CD4-positive, alpha-beta T cell treated with Interleukin-6 at 100 ng/mL for 8 hours (primary cell): Measurements from ENCODE around the gene COL5A1.

Experiments used
- DNase-seq: peaks from one replicate; pipeline ENCODE4 v3.0.0-alpha.2; 2020; ENCODE audit warnings: mixed read lengths, low spot score

COL5A1 gene

GRCh38 chr9:134815435-134816214 lies 174.0 kb downstream of the COL5A1 start:
- no peak for DNase-seq

GRCh38 chr9:134816264-134816663 lies 174.7 kb downstream of the COL5A1 start:
- DNase-seq, result no peak

GRCh38 chr9:134818000-134818568 lies 176.5 kb downstream of the COL5A1 start:
- no peak for DNase-seq

GRCh38 chr9:134818591-134818990 lies 177.0 kb downstream of the COL5A1 start:
- DNase-seq, result no peak

- no peak for DNase-seq
Measured at GRCh38 chr9:134820901-134821300, 179.3 kb downstream of the COL5A1 start.

DNA sequence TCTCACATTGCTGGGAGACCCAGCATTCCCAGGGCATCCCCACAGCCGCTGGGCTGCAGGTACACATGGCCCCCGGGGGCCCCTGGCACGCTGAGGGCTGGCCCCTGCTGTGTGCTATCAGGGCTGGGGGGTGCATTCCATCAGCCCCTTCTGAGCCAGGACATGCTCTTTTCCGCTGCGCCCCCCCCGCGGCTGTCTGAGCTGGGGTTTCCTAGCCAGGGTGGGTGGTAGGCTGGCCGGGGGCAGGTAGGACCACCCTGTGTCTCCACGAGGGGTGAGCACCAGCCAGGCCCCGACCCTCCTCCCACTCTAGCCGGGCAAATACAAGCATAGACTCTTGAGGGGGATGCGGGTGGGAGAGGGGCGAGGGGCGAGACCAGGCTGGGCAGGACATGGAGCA lies 180.9 kb downstream of the COL5A1 start:
- DNase-seq, result no peak

DNA sequence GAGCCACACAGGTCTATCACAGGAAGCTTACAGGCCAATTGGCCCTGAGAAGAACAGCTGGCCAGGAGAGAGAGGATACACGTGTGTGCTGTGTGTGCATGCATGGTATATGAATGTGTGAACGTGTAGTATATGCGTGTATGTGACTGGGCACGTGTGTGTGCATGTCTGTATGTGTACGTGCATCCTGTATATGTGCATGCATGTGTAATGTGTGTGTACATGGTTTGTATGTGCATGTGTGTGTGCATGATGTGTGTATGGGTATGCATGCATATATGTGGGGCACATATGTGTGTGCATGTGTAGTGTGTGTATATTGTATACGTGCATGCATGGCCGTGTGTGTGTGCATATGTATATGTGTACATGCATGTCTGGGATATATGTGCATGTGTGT lies 182.0 kb downstream of the COL5A1 start:
- DNase-seq, result no peak

- DNase-seq, result no peak
Measured at GRCh38 chr9:134824583-134824982, 183.0 kb downstream of the COL5A1 start.

GRCh38 chr9:134825025-134825424 lies 183.4 kb downstream of the COL5A1 start:
- DNase-seq, result no peak

DNA sequence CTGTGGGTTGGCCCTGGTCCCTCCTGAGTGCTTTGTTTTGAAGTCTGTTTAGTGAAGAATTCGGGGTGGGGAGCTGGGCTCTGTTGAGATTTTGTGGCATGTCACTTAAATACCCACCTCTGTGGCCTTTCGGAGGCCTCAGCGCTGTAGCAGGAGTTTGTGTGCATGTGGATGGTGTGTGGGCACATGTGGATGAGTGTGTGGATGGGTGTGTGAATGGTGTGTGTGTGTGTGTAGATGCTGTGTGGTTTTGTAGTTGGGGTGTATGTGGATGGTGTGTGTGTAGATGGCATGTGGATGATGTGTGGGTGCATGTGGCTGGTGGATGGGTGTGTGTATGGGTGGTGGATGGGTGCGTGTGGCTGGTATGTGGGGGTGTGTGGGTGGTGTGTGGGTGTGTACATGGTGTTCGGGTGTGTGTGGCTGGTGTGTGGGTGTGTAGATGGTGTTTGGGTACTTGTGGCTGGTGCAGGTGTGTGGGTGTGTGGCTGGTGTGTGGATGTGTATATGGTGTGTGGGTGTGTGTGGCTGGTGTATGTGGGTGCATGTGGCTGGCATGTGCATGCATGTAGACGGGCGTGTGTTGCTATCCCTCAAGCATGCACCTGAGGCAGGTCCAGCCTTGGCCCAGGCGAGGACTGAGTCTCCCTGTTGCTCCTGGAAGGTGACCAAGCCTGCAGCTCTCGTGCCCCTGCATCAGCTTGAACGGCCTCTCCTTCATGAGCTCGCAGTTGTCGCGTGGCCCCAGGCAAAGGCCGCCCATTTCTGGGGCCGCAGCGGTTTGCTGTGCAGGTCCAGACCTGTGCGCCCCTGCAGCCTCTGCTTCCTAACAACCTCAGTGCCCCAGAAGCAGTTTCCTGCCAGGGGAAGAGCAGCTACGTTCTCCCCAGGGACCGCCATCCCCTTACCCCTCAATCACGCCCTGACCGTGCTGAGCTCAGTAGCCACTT lies 185.0 kb downstream of the COL5A1 start:
- no peak for DNase-seq

DNA sequence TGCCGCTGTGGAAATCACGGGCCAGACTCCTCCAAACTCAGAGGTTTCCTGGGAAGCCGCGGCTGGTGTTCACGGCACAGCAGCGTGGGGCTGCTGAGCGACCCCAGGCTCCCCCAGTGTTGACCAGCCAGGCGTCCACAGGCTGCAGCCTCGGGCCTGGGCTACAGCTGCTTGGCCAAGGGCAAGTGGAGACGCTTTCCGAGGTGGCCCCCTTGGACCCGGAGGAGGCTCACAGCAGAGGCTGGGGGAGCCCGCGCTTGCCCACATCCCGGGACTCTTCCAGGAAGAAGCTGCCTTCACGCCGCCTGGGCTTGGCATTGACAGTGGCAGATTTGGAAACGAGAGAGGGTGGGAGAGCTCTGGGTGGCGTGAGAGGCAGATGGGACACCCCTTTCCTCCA lies 186.0 kb downstream of the COL5A1 start:
- no peak for DNase-seq

DNA sequence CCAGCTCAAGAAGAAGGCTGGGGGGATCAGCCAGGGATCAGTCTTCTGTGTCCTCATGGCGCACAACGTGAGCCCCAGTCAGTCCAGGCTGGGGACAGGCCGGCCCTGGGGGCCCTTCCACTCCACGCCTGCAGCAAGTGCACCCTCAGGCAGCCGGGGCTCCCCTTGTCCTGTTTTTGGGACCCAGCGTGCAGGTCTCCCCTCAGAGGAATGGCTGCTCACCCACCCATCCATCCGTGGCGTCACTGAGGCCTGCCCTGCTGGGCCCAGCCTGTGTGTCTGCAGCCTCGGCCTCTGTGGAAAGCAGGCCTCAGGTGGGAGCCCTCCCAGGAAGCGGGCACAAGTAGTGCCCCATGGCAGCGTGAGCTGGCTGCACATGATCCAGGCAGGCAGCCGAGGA lies 186.4 kb downstream of the COL5A1 start:
- no peak for DNase-seq

DNA sequence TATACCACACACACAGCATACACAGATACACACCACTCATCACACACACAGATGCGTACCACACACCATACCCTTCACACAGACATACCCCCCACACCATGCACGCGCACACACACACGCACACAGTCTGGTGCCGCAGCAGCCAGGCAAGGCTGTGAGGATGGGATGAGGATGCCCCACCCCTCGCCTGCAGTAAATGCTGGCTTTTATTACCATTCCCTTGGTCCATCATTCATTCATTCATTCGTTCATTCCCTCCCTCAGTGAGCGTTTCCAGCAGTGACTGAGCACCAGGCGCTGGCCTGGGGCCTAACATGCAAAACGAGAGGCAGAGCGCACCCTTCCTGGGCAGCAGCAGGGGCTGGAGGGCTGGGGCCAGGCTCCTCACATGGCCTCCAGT lies 187.3 kb downstream of the COL5A1 start:
- DNase-seq, result no peak

GRCh38 chr9:134829356-134829937 lies 187.8 kb downstream of the COL5A1 start:
- no peak for DNase-seq

DNA sequence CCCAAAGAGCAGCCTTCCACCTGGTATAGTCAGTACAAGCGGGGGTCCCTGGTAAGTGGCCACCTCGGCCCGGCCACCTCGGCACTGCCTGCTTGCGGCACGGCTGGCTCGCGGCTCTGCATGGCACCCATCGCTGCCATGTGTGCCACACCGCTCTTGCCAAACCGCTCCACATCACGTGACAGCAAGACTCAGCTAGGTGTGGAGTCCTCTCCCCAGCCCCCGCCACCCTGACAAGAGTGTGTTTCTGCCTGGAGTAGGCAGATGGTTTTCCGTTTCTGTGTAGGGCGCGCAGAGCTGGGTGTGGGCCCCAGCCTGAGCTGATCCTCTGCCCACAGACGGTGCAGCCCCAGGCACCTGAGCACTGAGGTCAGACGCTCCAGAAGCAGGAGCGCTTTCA lies 188.5 kb downstream of the COL5A1 start:
- no peak for DNase-seq

DNA sequence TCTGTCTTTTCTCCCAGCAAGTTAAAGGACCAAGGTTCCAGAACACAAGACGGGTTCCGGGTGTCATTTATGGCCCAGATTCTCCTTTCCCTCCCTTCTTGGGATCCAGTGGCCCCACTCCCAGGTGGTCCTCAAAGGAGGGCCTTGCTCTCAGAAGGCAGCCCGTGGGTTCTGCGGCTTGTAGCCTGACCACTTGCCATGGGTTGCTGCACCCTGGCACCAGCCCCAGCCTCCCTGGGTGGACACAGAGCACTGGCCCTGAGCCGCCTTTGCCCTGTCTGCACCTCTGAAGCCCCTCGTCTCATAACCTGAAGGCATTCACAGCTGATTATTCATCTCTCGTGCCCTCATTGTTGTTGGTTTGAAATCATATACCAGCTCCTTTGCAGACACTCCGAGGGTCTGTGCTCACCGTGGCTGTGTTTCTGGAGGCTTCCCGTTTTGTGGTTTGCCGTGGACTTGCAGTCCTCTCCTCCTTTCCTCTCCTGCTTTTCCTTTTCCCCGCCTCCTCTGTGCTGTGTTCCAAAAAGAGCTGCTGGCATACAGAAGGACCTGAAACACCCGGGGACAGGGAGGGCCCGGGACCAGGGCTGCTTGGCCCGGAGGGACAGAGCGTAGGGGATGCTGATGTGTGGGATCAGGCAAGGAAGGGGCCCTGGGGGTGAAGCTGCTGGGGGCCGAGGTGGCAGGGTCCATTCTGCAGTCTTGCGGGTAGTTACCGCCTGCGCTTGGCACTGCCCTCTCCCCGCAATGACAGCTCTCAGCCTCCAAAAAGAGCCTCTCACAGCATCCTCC lies 189.5 kb downstream of the COL5A1 start:
- DNase-seq, result no peak

- DNase-seq, result no peak
Measured at GRCh38 chr9:134832471-134832870, 190.9 kb downstream of the COL5A1 start.

- DNase-seq, result no peak
Measured at GRCh38 chr9:134833294-134833880, 191.8 kb downstream of the COL5A1 start.

DNA sequence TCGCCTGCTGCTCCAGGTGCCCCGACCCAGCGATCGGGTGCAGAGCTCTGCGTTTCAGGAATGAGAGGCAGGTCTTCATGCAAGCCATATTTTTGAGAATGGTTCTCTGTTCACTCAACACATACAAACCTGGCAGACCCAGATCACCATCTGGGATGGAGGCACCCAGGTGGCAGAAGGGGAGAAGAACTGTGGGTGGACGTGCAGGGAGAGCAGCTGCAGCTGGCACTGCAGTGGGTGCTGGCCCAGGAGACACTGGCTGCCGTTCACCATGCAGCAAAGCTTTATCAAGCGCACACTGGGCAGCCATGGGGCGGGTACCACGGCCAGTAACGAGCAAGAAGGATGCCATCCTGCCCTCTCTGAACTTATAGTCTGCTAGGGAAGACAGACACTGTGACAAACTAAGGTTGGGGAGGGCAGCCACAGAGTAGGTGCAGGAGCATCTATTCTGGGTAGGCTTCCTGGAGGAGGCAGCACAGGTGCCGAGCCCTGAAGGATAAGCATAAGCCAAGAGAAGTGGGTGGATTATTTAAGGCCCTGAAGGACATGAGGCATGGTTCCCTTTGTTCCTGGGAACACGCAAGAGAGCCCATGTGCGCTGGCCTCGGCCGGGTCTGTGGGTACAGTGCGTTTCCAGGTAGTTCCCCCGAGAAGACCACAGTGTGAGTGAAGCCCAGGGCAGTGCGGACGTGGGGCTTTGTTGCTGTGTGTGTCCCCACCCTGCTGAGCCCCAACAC lies 192.8 kb downstream of the COL5A1 start:
- DNase-seq, result no peak

DNA sequence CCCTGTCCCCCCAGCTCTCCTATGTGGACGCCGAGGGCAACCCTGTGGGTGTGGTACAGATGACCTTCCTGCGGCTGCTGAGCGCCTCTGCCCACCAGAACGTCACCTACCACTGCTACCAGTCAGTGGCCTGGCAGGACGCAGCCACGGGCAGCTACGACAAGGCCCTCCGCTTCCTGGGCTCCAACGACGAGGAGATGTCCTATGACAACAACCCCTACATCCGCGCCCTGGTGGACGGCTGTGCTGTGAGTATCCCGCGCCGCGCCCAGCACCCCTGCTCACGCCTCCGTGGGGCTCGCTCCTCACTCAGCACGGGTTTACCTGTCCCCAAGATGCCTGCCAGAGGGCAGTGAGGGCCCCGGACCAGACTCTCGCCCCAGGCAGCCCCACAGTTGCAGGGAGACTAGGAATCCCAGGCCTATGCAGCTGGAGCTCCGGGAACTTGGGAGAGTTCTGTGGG lies 193.4 kb downstream of the COL5A1 start:
- no peak for DNase-seq
